HepG2 (cell line): ENCODE measurements around the gene INKA1. TPM values are rescaled to one million over a fixed set of nuclear protein-coding genes. Genes with fewer than 3 reads are reported as not detected.
A peak's percentile ranks its signal among the peaks of the same experiment; 100 is the strongest.

Experiments used
- CEBPB ChIP-seq: IDR thresholded peaks from 2 replicates; pipeline ENCODE4 v1.6.1; 2011; ENCODE audit warnings: low read depth, low read length, improper control_type of control experiment, borderline replicate concordance
- FOXA1 ChIP-seq, 2 experiments: fragments of 450-650 bp in 1 of 2; sonication (generic) in 1 of 2; formaldehyde crosslinking in 1 of 2; IDR thresholded peaks; 2 replicates each; pipeline versions ENCODE4 v1.4.0 to v1.6.1; 2016 to 2020; ENCODE audit warnings: missing genetic modification reagents in 1 of 2
- LCORL ChIP-seq, 2 experiments: fragments of 450-650 bp in 1 of 2; sonication (generic) in 1 of 2; formaldehyde crosslinking in 1 of 2; IDR thresholded peaks; 2 replicates each; pipeline versions ENCODE4 v1.5.0 to v1.6.1; 2017 to 2020; ENCODE audit warnings: antibody characterized with exemption in 1 of 2, missing genetic modification reagents in 1 of 2
- NCOA1 ChIP-seq: sonication (generic); formaldehyde crosslinking; IDR thresholded peaks from 2 replicates; pipeline ENCODE4 v1.9.0; 2021; ENCODE audit warnings: missing genetic modification reagents
- NFRKB ChIP-seq: fragments of 450-650 bp; IDR thresholded peaks from 2 replicates; pipeline ENCODE4 v1.6.1; 2017
- PHF21A ChIP-seq: sonication (generic); formaldehyde crosslinking; IDR thresholded peaks from 2 replicates; pipeline ENCODE4 v1.5.0; 2020; ENCODE audit warnings: mild to moderate bottlenecking, missing genetic modification reagents
- THAP11 ChIP-seq: IDR thresholded peaks from 2 replicates; pipeline ENCODE4 v1.6.1; 2016; ENCODE audit warnings: missing biosample characterization, missing genetic modification reagents
- TP53 ChIP-seq: sonication (generic); formaldehyde crosslinking; conservative IDR thresholded peaks from 2 replicates; pipeline ENCODE4 v1.4.0; 2020; ENCODE audit warnings: missing genetic modification reagents
- ZNF274 ChIP-seq: sonication (generic); formaldehyde crosslinking; IDR thresholded peaks from 2 replicates; pipeline ENCODE4 v1.5.1; 2020; ENCODE audit warnings: mild to moderate bottlenecking, missing genetic modification reagents
- ZNF546 ChIP-seq: sonication (generic); formaldehyde crosslinking; conservative IDR thresholded peaks from 2 replicates; pipeline ENCODE4 v1.8.1; 2023; ENCODE audit warnings: mild to moderate bottlenecking, missing genetic modification reagents
- ZSCAN31 ChIP-seq: sonication (generic); formaldehyde crosslinking; IDR thresholded peaks from 2 replicates; pipeline ENCODE4 v1.5.0; 2020; ENCODE audit warnings: low read depth, mild to moderate bottlenecking, missing genetic modification reagents
- polyA plus RNA-seq, 8 experiments: library from polyadenylated mRNA; depleted of rRNA in 3 of 8; stranded (reverse) in 7 of 8; unstranded in 1 of 8; fragments of >200 nt; fragmentation: Illumina TruSeq in 4 of 8; extraction: Trizol in 4 of 8; gene quantifications; 2 replicates each; pipeline versions ENCODE4 v1.2.1 to v1.2.3, GENCODE V29; 2011 to 2016; ENCODE audit warnings: low read depth in 4 of 8, missing spikeins in 1 of 8, mixed read lengths in 1 of 8; ENCODE audit not compliant: insufficient read depth in 1 of 8
- total RNA-seq, 5 experiments: library from RNA; depleted of rRNA; stranded (reverse); fragments of >200 nt; fragmentation: Illumina TruSeq; extraction: Trizol; gene quantifications; 2 replicates each; pipeline ENCODE4 v1.2.3, GENCODE V29; 2016; ENCODE audit warnings: low read depth in 1 of 5
- TF ChIP-seq, protein P1 (sequence below): sonication (generic); formaldehyde crosslinking; IDR thresholded peaks from 2 replicates; pipeline ENCODE4 v1.5.0; 2020; ENCODE audit warnings: mild to moderate bottlenecking, missing genetic modification reagents
- TF ChIP-seq, protein P2 (sequence below), 2 experiments: IDR thresholded peaks; 2 replicates each; pipeline ENCODE4 v1.6.1; 2011 to 2012; ENCODE audit warnings: low read length in 2 of 2, borderline replicate concordance in 1 of 2, low read depth in 1 of 2, mild to moderate bottlenecking in 1 of 2, moderate library complexity in 1 of 2
- TF ChIP-seq, protein P3 (sequence below): sonication (generic); IDR thresholded peaks from 2 replicates; pipeline ENCODE4 v1.6.1; 2016; ENCODE audit warnings: low read depth, borderline replicate concordance
- TF ChIP-seq, protein P4 (sequence below): IDR thresholded peaks from 2 replicates; pipeline ENCODE4 v1.6.1; 2016; ENCODE audit warnings: missing compliant biosample characterization, missing genetic modification reagents, borderline replicate concordance
- TF ChIP-seq, protein P5 (sequence below), 2 experiments: sonication (generic) in 1 of 2; formaldehyde crosslinking in 1 of 2; IDR thresholded peaks; 2 replicates each; pipeline versions ENCODE4 v1.5.1 to v1.6.1; 2011 to 2020; ENCODE audit warnings: borderline replicate concordance in 1 of 2, low read depth in 1 of 2, low read length in 1 of 2, mild to moderate bottlenecking in 1 of 2, missing genetic modification reagents in 1 of 2, moderate library complexity in 1 of 2

INKA1 gene
- total and polyA plus RNA-seq, 2 of the 13 experiments (the other 11 are each of a cell fraction or from before 2014, with no cell fraction given), result 0.22 to 0.41 TPM

DNA sequence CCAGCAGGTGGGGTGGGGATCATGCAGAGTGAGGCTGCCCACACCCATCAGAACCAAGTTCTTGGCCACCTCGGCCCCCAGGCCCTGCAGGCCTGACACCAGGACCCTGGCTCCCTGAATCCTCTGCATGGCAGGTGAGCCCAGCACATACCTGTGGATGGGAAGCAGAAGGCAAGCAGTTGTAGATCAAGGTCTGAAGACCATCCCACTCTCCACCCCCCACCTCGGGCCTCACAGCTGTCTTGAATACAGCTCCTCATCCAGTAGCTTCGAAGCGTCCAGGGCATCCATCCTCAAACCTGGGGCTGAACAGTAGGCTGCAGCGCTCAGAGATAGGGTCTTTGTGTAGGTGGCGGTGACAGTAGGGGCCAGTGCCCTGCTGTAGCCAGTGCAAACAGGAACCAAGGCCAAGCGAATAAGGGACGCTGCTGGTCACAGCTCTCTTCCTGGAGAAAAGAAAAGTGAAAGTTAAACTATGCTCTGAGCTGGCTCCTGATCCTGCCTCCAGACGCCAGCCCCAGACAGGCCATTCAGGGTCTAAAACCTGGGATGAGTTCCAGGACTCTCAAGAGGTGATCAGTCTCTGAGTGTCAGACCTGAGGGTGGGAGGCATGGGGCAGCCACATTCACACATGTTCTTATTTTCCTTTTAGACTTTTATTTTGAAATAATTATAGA, 10.6 kb downstream of the INKA1 start, which contains the start of gene UBA7 (continued):
- TF ChIP-seq, protein P1, sequence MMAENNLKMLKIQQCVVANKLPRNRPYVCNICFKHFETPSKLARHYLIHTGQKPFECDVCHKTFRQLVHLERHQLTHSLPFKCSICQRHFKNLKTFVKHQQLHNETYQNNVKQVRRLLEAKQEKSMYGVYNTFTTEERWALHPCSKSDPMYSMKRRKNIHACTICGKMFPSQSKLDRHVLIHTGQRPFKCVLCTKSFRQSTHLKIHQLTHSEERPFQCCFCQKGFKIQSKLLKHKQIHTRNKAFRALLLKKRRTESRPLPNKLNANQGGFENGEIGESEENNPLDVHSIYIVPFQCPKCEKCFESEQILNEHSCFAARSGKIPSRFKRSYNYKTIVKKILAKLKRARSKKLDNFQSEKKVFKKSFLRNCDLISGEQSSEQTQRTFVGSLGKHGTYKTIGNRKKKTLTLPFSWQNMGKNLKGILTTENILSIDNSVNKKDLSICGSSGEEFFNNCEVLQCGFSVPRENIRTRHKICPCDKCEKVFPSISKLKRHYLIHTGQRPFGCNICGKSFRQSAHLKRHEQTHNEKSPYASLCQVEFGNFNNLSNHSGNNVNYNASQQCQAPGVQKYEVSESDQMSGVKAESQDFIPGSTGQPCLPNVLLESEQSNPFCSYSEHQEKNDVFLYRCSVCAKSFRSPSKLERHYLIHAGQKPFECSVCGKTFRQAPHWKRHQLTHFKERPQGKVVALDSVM (CRISPR knock-in tag), result no peak
- TF ChIP-seq NCOA1 (no peak), FOXA1 (IDR thresholded peaks at IDR 0.05) (no peak), FOXA1 (CRISPR knock-in tag; IDR thresholded peaks at IDR 0.05) (peak; percentile 56; the same call in 1 of the 2 replicates), ZNF546 (CRISPR knock-in tag) (no peak), PHF21A (peak; percentile 17; the same call in 1 of the 2 replicates), CEBPB (no peak), NFRKB (no peak), TP53 (CRISPR knock-in tag) (no peak), ZSCAN31 (CRISPR knock-in tag) (no peak), LCORL (IDR thresholded peaks at IDR 0.05) (no peak), LCORL (CRISPR knock-in tag; IDR thresholded peaks at IDR 0.05) (0 out of 2 replicates have a peak, but pooled peaks have one; percentile 51), ZNF274 (no peak), THAP11 (peak; percentile 27; the same call in 1 of the 2 replicates)
- TF ChIP-seq, protein P2, sequence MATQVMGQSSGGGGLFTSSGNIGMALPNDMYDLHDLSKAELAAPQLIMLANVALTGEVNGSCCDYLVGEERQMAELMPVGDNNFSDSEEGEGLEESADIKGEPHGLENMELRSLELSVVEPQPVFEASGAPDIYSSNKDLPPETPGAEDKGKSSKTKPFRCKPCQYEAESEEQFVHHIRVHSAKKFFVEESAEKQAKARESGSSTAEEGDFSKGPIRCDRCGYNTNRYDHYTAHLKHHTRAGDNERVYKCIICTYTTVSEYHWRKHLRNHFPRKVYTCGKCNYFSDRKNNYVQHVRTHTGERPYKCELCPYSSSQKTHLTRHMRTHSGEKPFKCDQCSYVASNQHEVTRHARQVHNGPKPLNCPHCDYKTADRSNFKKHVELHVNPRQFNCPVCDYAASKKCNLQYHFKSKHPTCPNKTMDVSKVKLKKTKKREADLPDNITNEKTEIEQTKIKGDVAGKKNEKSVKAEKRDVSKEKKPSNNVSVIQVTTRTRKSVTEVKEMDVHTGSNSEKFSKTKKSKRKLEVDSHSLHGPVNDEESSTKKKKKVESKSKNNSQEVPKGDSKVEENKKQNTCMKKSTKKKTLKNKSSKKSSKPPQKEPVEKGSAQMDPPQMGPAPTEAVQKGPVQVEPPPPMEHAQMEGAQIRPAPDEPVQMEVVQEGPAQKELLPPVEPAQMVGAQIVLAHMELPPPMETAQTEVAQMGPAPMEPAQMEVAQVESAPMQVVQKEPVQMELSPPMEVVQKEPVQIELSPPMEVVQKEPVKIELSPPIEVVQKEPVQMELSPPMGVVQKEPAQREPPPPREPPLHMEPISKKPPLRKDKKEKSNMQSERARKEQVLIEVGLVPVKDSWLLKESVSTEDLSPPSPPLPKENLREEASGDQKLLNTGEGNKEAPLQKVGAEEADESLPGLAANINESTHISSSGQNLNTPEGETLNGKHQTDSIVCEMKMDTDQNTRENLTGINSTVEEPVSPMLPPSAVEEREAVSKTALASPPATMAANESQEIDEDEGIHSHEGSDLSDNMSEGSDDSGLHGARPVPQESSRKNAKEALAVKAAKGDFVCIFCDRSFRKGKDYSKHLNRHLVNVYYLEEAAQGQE (IDR thresholded peaks at IDR 0.05; ENCODE audit: borderline replicate concordance in 1 of 2, low read depth in 1 of 2, low read length in 2 of 2), result no peak
- TF ChIP-seq, protein P3, sequence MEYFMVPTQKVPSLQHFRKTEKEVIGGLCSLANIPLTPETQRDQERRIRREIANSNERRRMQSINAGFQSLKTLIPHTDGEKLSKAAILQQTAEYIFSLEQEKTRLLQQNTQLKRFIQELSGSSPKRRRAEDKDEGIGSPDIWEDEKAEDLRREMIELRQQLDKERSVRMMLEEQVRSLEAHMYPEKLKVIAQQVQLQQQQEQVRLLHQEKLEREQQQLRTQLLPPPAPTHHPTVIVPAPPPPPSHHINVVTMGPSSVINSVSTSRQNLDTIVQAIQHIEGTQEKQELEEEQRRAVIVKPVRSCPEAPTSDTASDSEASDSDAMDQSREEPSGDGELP, result peak; percentile 48; the same call in 1 of the 2 replicates
- TF ChIP-seq, protein P4, sequence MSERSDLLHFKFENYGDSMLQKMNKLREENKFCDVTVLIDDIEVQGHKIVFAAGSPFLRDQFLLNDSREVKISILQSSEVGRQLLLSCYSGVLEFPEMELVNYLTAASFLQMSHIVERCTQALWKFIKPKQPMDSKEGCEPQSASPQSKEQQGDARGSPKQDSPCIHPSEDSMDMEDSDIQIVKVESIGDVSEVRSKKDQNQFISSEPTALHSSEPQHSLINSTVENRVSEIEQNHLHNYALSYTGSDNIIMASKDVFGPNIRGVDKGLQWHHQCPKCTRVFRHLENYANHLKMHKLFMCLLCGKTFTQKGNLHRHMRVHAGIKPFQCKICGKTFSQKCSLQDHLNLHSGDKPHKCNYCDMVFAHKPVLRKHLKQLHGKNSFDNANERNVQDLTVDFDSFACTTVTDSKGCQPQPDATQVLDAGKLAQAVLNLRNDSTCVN (CRISPR knock-in tag), result no peak; the same call in 1 of the 2 replicates
- TF ChIP-seq, protein P5, sequence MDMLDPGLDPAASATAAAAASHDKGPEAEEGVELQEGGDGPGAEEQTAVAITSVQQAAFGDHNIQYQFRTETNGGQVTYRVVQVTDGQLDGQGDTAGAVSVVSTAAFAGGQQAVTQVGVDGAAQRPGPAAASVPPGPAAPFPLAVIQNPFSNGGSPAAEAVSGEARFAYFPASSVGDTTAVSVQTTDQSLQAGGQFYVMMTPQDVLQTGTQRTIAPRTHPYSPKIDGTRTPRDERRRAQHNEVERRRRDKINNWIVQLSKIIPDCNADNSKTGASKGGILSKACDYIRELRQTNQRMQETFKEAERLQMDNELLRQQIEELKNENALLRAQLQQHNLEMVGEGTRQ (IDR thresholded peaks at IDR 0.05; ENCODE audit: low read depth, low read length), result no peak
- TF ChIP-seq, protein P5 (CRISPR knock-in tag; IDR thresholded peaks at IDR 0.05; ENCODE audit: borderline replicate concordance), result no peak
